ENCODE measurements around the gene FAF1.

GRCh38 chr1:51009381-51009780 lies 49.3 kb upstream of the FAF1 start:
- TF ChIP-seq CCAR2 (IDR thresholded peaks at IDR 0.05; ENCODE audit: low read depth, low read length) = no peak
- no peak for TF ChIP-seq TRIM25 (IDR thresholded peaks at IDR 0.05; ENCODE audit: borderline replicate concordance)
- TF ChIP-seq ZFPM2 (CRISPR knock-in tag; IDR thresholded peaks at IDR 0.05) = no peak

Measured in K562 (cell line).